Prostate gland (tissue), 2 donors: ENCODE results near the gene STK10.

Experiments
- CTCF ChIP-seq, 4 experiments: fragments of 200-600 bp in 2 of 4; fragments of 450-650 bp in 2 of 4; sonication (generic) in 2 of 4; IDR thresholded peaks; 1 replicate in 3 of 4; 2 replicates in 1 of 4; pipeline ENCODE4 v1.5.1; 2016 to 2019; ENCODE audit warnings: antibody characterized with exemption in 4 of 4, mild to moderate bottlenecking in 2 of 4, moderate library complexity in 2 of 4
- POLR2A ChIP-seq: fragments of 450-650 bp; IDR thresholded peaks from one replicate; pipeline ENCODE4 v1.6.1; 2016; ENCODE audit warnings: antibody characterized with exemption, mild to moderate bottlenecking

- TF ChIP-seq CTCF (IDR thresholded peaks at IDR 0.05) (no peak), POLR2A (no peak)
Measured at GRCh38 chr5:172183881-172184280, 4.1 kb downstream of the STK10 start.
